Vagina (tissue), 2 donors: ENCODE measurements around the gene ADPRM.

Experiments used
- POLR2A ChIP-seq, 2 donors: fragments of 450-650 bp; IDR thresholded peaks; one replicate each; pipeline ENCODE4 v1.6.1; 2017; ENCODE audit warnings: antibody characterized with exemption in 2 of 2, mild to moderate bottlenecking in 2 of 2, moderate library complexity in 2 of 2
- POLR2AphosphoS5 ChIP-seq, 2 donors: sonication (generic); formaldehyde crosslinking; IDR thresholded peaks; one replicate each; pipeline ENCODE4 v1.9.0; 2017; ENCODE audit warnings: antibody characterized with exemption in 2 of 2, mild to moderate bottlenecking in 2 of 2, low read depth in 1 of 2; ENCODE audit not compliant: insufficient read depth in 1 of 2
- TF ChIP-seq, protein P1 (sequence below), 3 experiments: fragments of 450-650 bp in 2 of 3; fragments of 200-600 bp in 1 of 3; sonication (generic) in 1 of 3; IDR thresholded peaks; one replicate each; pipeline ENCODE4 v1.5.1; 2017 to 2019; ENCODE audit warnings: antibody characterized with exemption in 3 of 3, mild to moderate bottlenecking in 2 of 3, moderate library complexity in 2 of 3

DNA sequence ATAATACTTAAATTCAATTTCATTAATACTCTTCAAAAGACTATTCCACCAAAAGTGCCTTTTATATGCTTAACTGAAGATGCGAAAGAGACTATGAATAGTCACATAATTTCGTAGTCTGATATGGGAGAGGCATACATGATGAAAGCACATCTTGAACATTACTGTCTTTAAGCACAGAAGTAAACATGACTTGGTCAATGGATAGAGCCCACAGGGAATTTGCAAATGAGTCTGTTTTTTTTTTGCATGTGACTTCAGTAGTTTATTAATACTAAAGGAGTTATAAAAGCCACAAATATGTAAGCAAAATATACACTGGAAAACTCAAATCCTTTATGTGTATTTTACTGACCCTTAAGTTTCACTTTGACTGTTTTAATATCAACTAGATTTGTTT lies 15.9 kb downstream of the ADPRM start:
- TF ChIP-seq, protein P1, sequence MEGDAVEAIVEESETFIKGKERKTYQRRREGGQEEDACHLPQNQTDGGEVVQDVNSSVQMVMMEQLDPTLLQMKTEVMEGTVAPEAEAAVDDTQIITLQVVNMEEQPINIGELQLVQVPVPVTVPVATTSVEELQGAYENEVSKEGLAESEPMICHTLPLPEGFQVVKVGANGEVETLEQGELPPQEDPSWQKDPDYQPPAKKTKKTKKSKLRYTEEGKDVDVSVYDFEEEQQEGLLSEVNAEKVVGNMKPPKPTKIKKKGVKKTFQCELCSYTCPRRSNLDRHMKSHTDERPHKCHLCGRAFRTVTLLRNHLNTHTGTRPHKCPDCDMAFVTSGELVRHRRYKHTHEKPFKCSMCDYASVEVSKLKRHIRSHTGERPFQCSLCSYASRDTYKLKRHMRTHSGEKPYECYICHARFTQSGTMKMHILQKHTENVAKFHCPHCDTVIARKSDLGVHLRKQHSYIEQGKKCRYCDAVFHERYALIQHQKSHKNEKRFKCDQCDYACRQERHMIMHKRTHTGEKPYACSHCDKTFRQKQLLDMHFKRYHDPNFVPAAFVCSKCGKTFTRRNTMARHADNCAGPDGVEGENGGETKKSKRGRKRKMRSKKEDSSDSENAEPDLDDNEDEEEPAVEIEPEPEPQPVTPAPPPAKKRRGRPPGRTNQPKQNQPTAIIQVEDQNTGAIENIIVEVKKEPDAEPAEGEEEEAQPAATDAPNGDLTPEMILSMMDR (IDR thresholded peaks at IDR 0.05): no peak
- TF ChIP-seq POLR2A (IDR thresholded peaks at IDR 0.05): no peak
- TF ChIP-seq POLR2AphosphoS5 (IDR thresholded peaks at IDR 0.05; ENCODE audit: insufficient read depth in 1 of 2, low read depth in 1 of 2): no peak
